ENCODE measurements around the gene SAFB2. TPM values are rescaled to one million over a fixed set of nuclear protein-coding genes. Genes with fewer than 3 reads are reported as not detected.

The SAFB2 gene
- total RNA-seq, 6 experiments from 2014 or later, result 30.4 to 41.8 (median 37.3) TPM

DNA sequence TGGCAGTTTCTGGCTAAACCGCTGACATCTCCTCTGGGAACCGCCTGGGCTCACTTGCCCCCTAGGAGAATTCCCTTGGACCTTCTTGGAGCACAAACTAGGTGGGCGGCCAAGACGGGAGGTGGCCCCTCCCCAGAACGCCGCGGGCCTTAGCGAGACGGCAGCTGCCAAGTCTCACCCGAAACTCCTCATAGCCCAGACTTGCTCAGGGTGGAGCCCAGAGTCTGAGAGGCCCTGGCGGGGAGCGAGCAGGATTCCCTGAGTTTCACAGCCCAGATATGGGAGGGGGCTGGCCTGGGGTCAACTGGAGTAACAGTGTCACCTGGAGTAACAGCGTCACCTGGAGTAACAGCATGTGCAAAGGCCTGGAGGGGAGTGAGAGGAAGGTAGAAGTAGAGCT, 64.9 kb downstream of the SAFB2 start:
- DNase-seq, result no peak
- Mint-ChIP-seq H3K36me3 (ENCODE audit: low read depth) (peaks cover 8% of the 10 kb centered on the region; the same call in 1 of the 2 replicates), H3K9me3 (peaks cover 13% of the 10 kb centered on the region; the same call in 1 of the 2 replicates), H3K27ac (no peak overlapping the region), H3K4me1 (ENCODE audit: low read depth) (no peaks in the 10 kb centered on the region), H3K4me3 (no peak overlapping the region), H3K27me3 (ENCODE audit: insufficient read depth) (peaks cover 29% of the 10 kb centered on the region)
- TF ChIP-seq, protein P1, sequence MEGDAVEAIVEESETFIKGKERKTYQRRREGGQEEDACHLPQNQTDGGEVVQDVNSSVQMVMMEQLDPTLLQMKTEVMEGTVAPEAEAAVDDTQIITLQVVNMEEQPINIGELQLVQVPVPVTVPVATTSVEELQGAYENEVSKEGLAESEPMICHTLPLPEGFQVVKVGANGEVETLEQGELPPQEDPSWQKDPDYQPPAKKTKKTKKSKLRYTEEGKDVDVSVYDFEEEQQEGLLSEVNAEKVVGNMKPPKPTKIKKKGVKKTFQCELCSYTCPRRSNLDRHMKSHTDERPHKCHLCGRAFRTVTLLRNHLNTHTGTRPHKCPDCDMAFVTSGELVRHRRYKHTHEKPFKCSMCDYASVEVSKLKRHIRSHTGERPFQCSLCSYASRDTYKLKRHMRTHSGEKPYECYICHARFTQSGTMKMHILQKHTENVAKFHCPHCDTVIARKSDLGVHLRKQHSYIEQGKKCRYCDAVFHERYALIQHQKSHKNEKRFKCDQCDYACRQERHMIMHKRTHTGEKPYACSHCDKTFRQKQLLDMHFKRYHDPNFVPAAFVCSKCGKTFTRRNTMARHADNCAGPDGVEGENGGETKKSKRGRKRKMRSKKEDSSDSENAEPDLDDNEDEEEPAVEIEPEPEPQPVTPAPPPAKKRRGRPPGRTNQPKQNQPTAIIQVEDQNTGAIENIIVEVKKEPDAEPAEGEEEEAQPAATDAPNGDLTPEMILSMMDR (IDR thresholded peaks at IDR 0.05), result no peak

DNA sequence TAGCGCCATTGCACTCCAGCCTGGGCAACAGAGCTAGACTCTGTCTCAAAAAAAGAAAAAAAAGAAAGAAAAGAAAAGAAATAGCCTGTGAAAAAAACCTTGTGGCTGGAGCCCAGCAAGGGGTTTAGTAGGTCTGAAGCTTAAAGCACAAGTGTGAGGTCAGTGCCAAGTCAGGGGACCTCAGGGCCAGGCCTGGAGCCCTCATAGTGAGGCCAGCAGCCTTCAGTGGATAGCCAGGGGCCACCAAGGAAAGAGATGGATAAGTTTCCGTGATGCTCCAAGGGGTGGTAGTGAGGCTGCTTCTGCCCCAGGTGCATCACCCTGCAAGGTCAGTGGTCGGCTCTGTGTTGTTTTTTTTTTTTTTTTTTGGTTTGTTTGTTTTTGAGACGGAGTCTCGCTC, 67.7 kb downstream of the SAFB2 start:
- DNase-seq, result no peak
- Mint-ChIP-seq H3K9me3 (no peaks in the 10 kb centered on the region), H3K27ac (no peak overlapping the region), H3K4me3 (no peak overlapping the region), H3K36me3 (ENCODE audit: low read depth) (no peaks in the 10 kb centered on the region), H3K4me1 (ENCODE audit: low read depth) (no peaks in the 10 kb centered on the region), H3K27me3 (ENCODE audit: insufficient read depth) (peaks cover 34% of the 10 kb centered on the region)
- TF ChIP-seq, protein P1 (IDR thresholded peaks at IDR 0.05), result no peak

DNA sequence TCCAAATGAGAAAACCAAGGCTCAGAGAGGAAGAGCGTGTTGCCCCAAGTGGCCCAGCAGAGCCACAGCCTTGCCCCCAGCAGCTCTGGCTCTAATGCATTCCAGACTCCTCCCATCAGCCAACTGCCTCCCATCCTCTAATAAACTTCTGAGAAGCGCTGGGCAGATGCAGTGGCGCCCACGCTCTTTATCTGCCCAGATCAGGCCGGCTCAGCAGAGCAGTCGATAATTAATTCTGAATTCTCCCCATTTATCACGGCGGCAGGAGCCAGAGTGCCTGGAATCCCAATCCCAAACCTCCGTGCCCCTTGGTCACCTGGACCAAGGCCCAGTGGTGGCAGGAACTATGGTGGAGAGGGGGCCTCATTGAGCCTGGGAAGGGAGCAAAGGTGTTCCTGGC, 68.7 kb downstream of the SAFB2 start:
- Mint-ChIP-seq H3K4me3 (no peak overlapping the region), H3K36me3 (ENCODE audit: low read depth) (no peaks in the 10 kb centered on the region), H3K27me3 (ENCODE audit: insufficient read depth) (peaks cover 40% of the 10 kb centered on the region), H3K27ac (no peak overlapping the region), H3K9me3 (no peaks in the 10 kb centered on the region), H3K4me1 (ENCODE audit: low read depth) (no peaks in the 10 kb centered on the region)
- no peak for DNase-seq
- TF ChIP-seq, protein P1 (IDR thresholded peaks at IDR 0.05), result no peak

DNA sequence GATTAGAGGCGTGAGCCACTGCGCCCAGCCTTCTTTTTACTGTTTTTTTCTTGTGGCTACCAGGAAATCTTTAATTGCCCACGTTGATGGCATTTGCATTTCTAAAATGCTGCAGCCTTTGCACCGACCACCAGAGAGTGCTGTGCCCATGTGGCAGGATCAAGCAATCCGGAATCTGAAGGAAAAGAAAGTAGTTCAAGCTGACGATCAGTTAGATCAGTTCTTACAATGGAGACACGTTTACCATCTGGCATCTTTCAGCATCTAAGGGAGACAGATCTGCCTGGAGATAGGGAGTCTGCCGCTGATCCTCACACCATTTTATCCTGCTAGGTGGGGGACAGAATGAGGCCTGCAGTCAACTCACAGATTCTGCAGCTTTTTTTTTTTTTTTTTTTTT, 74.7 kb downstream of the SAFB2 start:
- DNase-seq, result peak; percentile 46
- no peaks in the 10 kb centered on the region for H3K36me3 Mint-ChIP-seq (ENCODE audit: low read depth)
- no peaks in the 10 kb centered on the region for H3K4me1 Mint-ChIP-seq (ENCODE audit: low read depth)
- no peak overlapping the region for H3K4me3 Mint-ChIP-seq
- no peaks in the 10 kb centered on the region for H3K9me3 Mint-ChIP-seq
- no peak overlapping the region for H3K27ac Mint-ChIP-seq
- H3K27me3 Mint-ChIP-seq (ENCODE audit: insufficient read depth), result peaks cover 29% of the 10 kb centered on the region
- TF ChIP-seq, protein P1 (IDR thresholded peaks at IDR 0.05), result peak; percentile 74

- no peaks in the 10 kb centered on the region for H3K9me3 Mint-ChIP-seq
- no peak overlapping the region for H3K4me3 Mint-ChIP-seq
- no peaks in the 10 kb centered on the region for H3K4me1 Mint-ChIP-seq (ENCODE audit: low read depth)
- TF ChIP-seq, protein P1 (IDR thresholded peaks at IDR 0.05), result no peak
- no peaks in the 10 kb centered on the region for H3K36me3 Mint-ChIP-seq (ENCODE audit: low read depth)
- DNase-seq, result no peak
- peaks cover 26% of the 10 kb centered on the region for H3K27me3 Mint-ChIP-seq (ENCODE audit: insufficient read depth)
- no peak overlapping the region for H3K27ac Mint-ChIP-seq
Measured at GRCh38 chr19:5545984-5546383, 76.6 kb downstream of the SAFB2 start.

- H3K27me3 Mint-ChIP-seq (ENCODE audit: insufficient read depth), result peaks cover 25% of the 10 kb centered on the region
- no peak for DNase-seq
- TF ChIP-seq, protein P1 (IDR thresholded peaks at IDR 0.05), result no peak
- no peaks in the 10 kb centered on the region for H3K36me3 Mint-ChIP-seq (ENCODE audit: low read depth)
- H3K4me3 Mint-ChIP-seq, result no peak overlapping the region
- no peaks in the 10 kb centered on the region for H3K9me3 Mint-ChIP-seq
- H3K4me1 Mint-ChIP-seq (ENCODE audit: low read depth), result no peaks in the 10 kb centered on the region
- H3K27ac Mint-ChIP-seq, result no peak overlapping the region
Measured at GRCh38 chr19:5545051-5545450, 77.5 kb downstream of the SAFB2 start.
